Vagina (tissue), 2 donors: ENCODE data around the gene NLRP3. TPM values are rescaled to one million over a fixed set of nuclear protein-coding genes. Genes with fewer than 3 reads are reported as not detected.
"Not testable (repeated sequence)": the region's sequence is repeated elsewhere in the genome, so short reads cannot be mapped to it uniquely, and the experiment has no call there.

Experiments used
- DNase-seq, 2 donors: peaks; one replicate each; pipeline ENCODE4 v3.0.0-alpha.2; 2017; ENCODE audit errors: extremely low spot score in 2 of 2
- H3K27ac ChIP-seq: fragments of 200-600 bp; sonication (generic); one replicate; pipeline ENCODE4 v1.5.1; 2019
- H3K27me3 ChIP-seq: fragments of 200-600 bp; sonication (generic); one replicate; pipeline ENCODE4 v1.5.1; 2019
- H3K36me3 ChIP-seq, 2 donors: fragments of 200-600 bp; sonication (generic); one replicate each; pipeline ENCODE4 v1.5.1; 2017 to 2019
- H3K4me1 ChIP-seq: fragments of 200-600 bp; sonication (generic); one replicate; pipeline ENCODE4 v1.5.1; 2019
- H3K4me3 ChIP-seq, 2 donors: fragments of 200-600 bp; sonication (generic); 1 replicate in 1 of 2; 2 replicates in 1 of 2; pipeline ENCODE4 v1.5.1; 2016 to 2019
- H3K9me3 ChIP-seq: fragments of 200-600 bp; sonication (generic); one replicate; pipeline ENCODE4 v1.5.1; 2019
- POLR2A ChIP-seq, 2 donors: fragments of 450-650 bp; IDR thresholded peaks; one replicate each; pipeline ENCODE4 v1.6.1; 2017; ENCODE audit warnings: antibody characterized with exemption in 2 of 2, mild to moderate bottlenecking in 2 of 2, moderate library complexity in 2 of 2
- POLR2AphosphoS5 ChIP-seq, 2 donors: sonication (generic); formaldehyde crosslinking; IDR thresholded peaks; one replicate each; pipeline ENCODE4 v1.9.0; 2017; ENCODE audit warnings: antibody characterized with exemption in 2 of 2, mild to moderate bottlenecking in 2 of 2, low read depth in 1 of 2; ENCODE audit not compliant: insufficient read depth in 1 of 2
- intact Hi-C: fragments of 100-400 bp; cut with DNase I; formaldehyde crosslinking; loops from one replicate; pipeline ENCODE4 v1.15.1; 2023
- total RNA-seq: library from RNA; depleted of rRNA; stranded (reverse); fragments of >200 nt; gene quantifications from one replicate; pipeline ENCODE4 v1.2.3, GENCODE V29; 2016
- TF ChIP-seq, protein P1 (sequence below), 3 experiments: fragments of 450-650 bp in 2 of 3; fragments of 200-600 bp in 1 of 3; sonication (generic) in 1 of 3; IDR thresholded peaks; one replicate each; pipeline ENCODE4 v1.5.1; 2017 to 2019; ENCODE audit warnings: antibody characterized with exemption in 3 of 3, mild to moderate bottlenecking in 2 of 3, moderate library complexity in 2 of 3

NLRP3 gene
- total RNA-seq, 1 donor from 2014 or later, result 1.7 TPM

DNA sequence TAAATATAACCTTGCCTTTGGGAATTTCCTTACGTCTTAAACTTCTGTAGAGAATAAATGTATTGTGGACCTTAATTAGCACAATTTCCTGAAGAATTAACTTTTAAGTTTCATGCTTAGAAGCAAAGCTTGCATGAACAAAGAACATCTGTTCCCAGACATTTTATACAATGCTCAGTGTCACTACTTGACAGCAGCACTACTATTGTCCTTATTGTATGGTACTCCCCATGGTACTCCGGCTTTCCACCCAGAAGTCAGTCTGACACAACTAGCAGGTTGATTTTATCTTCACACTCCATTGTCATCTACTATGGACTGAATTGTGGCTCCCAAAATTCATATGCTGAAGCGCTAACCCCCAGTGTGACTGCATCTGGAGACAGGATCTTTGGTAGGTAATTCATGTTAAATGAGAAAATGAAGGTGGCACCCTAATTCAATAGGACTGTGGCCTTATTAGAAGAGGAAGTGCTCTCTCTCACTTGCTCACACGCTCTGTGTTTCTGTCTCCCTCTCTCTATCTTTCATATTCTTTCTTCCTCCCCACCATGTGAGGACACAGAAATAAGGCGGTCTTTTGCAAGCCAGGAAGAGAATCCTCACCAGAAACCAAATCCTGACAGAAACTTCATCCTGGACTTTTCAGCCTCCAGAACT is 52.6 kb downstream of the NLRP3 start:
- Histone ChIP-seq H3K4me3 (no peak overlapping the region), H3K27me3 (no peaks in the 10 kb centered on the region), H3K9me3 (no peaks in the 10 kb centered on the region), H3K36me3 (no peaks in the 10 kb centered on the region), H3K4me1 (no peaks in the 10 kb centered on the region), H3K27ac (no peak overlapping the region)
- intact Hi-C loops, result no loop called here
- no peak for DNase-seq
- TF ChIP-seq POLR2A (IDR thresholded peaks at IDR 0.05) (no peak), POLR2AphosphoS5 (IDR thresholded peaks at IDR 0.05; ENCODE audit: insufficient read depth in 1 of 2, low read depth in 1 of 2) (no peak)
- TF ChIP-seq, protein P1, sequence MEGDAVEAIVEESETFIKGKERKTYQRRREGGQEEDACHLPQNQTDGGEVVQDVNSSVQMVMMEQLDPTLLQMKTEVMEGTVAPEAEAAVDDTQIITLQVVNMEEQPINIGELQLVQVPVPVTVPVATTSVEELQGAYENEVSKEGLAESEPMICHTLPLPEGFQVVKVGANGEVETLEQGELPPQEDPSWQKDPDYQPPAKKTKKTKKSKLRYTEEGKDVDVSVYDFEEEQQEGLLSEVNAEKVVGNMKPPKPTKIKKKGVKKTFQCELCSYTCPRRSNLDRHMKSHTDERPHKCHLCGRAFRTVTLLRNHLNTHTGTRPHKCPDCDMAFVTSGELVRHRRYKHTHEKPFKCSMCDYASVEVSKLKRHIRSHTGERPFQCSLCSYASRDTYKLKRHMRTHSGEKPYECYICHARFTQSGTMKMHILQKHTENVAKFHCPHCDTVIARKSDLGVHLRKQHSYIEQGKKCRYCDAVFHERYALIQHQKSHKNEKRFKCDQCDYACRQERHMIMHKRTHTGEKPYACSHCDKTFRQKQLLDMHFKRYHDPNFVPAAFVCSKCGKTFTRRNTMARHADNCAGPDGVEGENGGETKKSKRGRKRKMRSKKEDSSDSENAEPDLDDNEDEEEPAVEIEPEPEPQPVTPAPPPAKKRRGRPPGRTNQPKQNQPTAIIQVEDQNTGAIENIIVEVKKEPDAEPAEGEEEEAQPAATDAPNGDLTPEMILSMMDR (IDR thresholded peaks at IDR 0.05), result no peak

DNA sequence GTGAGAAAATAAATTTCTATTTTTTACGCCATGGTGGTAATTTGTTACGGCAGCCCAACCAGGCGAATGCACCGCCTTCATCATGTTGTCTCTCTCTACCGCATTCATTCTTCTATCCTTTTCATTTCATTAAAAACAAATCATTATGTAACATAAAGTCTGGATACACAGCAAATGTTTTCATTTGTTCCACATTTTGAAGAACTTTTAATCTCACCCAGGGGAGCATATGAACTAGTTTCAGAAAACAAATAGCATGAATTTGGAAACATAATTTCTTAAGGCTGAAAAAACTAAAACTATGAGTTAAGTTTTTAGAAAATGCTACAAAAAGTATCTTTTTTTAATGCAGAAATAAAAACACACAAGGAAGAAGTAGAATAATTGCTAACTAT is 53.2 kb downstream of the NLRP3 start:
- Histone ChIP-seq H3K4me3 (no peak overlapping the region), H3K4me1 (no peaks in the 10 kb centered on the region), H3K27ac (no peak overlapping the region), H3K36me3 (no peaks in the 10 kb centered on the region), H3K27me3 (no peaks in the 10 kb centered on the region), H3K9me3 (no peaks in the 10 kb centered on the region)
- intact Hi-C loops, result no loop called here
- DNase-seq, result no peak
- no peak for TF ChIP-seq POLR2A (IDR thresholded peaks at IDR 0.05)
- no peak for TF ChIP-seq POLR2AphosphoS5 (IDR thresholded peaks at IDR 0.05; ENCODE audit: insufficient read depth in 1 of 2, low read depth in 1 of 2)
- TF ChIP-seq, protein P1 (IDR thresholded peaks at IDR 0.05), result no peak

DNA sequence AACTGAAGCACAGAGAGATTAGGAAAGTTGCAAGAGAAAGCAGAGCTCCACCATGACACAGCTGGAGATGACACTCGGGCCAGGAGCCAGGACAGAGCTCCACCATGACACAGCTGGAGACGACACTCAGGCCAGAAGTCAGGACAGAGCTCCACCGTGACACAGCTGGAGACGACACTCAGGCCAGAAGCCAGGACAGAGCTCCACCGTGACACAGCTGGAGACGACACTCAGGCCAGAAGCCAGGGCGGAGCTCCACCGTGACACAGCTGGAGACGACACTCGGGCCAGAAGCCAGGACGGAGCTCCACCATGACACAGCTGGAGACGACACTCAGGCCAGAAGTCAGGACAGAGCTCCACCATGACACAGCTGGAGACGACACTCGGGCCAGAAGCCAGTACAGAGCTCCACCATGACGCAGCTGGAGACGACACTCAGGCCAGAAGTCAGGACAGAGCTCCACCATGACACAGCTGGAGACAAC is 55.0 kb downstream of the NLRP3 start:
- H3K9me3 ChIP-seq, H3K4me1 ChIP-seq, H3K27ac ChIP-seq, H3K27me3 ChIP-seq, intact Hi-C loops, H3K4me3 ChIP-seq, DNase-seq, H3K36me3 ChIP-seq: not testable (repeated sequence)

DNA sequence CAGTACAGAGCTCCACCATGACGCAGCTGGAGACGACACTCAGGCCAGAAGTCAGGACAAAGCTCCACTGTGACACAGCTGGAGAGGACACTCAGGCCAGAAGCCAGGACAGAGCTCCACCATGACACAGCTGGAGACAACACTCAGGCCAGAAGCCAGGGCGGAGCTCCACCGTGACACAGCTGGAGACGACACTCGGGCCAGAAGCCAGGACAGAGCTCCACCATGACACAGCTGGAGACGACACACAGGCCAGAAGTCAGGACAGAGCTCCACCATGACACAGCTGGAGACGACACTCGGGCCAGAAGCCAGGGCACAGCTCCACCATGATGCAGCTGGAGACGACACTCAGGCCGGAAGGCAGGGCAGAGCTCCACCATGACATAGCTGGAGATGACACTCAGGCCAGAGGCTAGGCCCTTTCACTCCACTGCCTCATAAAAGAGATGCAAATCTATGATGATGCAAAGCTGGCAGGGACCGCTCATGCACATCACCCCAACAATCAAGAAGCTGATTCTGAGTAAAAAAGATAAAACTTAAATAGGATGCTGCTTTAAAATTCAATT is 55.6 kb downstream of the NLRP3 start:
- no peak overlapping the region for H3K27ac ChIP-seq
- TF ChIP-seq, protein P1 (IDR thresholded peaks at IDR 0.05), result no peak
- TF ChIP-seq POLR2A (IDR thresholded peaks at IDR 0.05) (no peak), POLR2AphosphoS5 (IDR thresholded peaks at IDR 0.05; ENCODE audit: insufficient read depth in 1 of 2, low read depth in 1 of 2) (no peak)

DNA sequence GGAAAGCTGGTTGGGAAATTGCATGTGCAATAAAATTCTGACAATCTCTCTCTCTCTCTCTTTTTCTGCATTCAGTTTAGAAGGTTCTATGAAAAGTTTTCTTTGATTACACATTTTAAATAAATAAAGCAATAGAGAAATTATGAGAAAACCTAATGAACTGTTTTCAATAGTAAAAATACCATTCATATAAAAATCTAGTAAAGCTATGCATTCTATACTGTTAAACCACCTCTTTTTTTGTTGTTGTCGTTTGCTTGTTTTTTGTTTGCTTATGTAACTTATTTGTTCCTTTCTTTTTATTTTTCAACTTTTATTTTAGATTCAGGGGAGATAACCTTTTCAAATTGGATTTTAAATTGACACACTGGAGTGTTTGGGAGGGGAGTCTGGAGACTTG is 56.1 kb downstream of the NLRP3 start:
- intact Hi-C loops, result no loop called here
- H3K9me3 ChIP-seq, result no peaks in the 10 kb centered on the region
- no peak overlapping the region for H3K4me3 ChIP-seq
- no peak for DNase-seq
- no peak overlapping the region for H3K27ac ChIP-seq
- TF ChIP-seq POLR2A (IDR thresholded peaks at IDR 0.05), result no peak
- no peak for TF ChIP-seq POLR2AphosphoS5 (IDR thresholded peaks at IDR 0.05; ENCODE audit: insufficient read depth in 1 of 2, low read depth in 1 of 2)
- TF ChIP-seq, protein P1 (IDR thresholded peaks at IDR 0.05), result no peak
- H3K4me1 ChIP-seq, result no peaks in the 10 kb centered on the region
- H3K36me3 ChIP-seq, result no peaks in the 10 kb centered on the region
- H3K27me3 ChIP-seq, result no peaks in the 10 kb centered on the region

More for the DNA sequence above, 55.6 kb downstream of the NLRP3 start:
- Histone ChIP-seq H3K4me3 (no peak overlapping the region), H3K9me3 (no peaks in the 10 kb centered on the region), H3K4me1 (no peaks in the 10 kb centered on the region), H3K36me3 (no peaks in the 10 kb centered on the region), H3K27me3 (no peaks in the 10 kb centered on the region)
- intact Hi-C loops, result no loop called here
- no peak for DNase-seq
